Fibroblast of mammary gland (primary cell): ENCODE results near the gene EHMT2.

Experiments used
- DNase-seq: peaks from one replicate; pipeline ENCODE4 v3.0.0-alpha.2; 2010; ENCODE audit warnings: low read depth
- H3K4me3 ChIP-seq: 2 replicates; pipeline ENCODE4 v1.5.1; 2011; ENCODE audit warnings: low read depth, mild to moderate bottlenecking, low read length, moderate library complexity; ENCODE audit not compliant: control insufficient read depth
- TF ChIP-seq, protein P1 (sequence below): conservative IDR thresholded peaks from 2 replicates; pipeline ENCODE4 v1.5.1; 2011; ENCODE audit warnings: low read depth, low read length, inconsistent platforms; ENCODE audit not compliant: control insufficient read depth, insufficient read depth

Gene EHMT2

DNA sequence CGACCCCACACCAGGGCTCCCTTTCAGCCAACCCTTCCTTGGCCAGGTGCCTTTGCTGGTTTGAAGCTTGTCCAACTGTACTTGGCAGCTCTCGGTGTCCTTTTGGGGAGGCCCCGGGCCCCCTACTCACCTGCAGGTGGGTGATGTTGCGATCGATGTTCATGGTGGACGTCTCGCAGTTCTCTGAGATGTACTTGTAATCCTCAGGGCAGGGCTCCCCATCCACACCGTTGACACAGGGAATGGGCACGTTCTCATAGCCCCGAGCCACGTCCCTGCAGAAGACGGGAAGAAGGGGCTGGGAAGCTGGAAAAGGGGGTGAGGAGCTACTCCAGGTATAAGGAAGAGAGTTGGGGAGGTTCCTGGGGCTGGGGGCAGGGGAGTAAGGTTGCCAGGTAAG is 13.8 kb downstream of the EHMT2 start:
- TF ChIP-seq, protein P1, sequence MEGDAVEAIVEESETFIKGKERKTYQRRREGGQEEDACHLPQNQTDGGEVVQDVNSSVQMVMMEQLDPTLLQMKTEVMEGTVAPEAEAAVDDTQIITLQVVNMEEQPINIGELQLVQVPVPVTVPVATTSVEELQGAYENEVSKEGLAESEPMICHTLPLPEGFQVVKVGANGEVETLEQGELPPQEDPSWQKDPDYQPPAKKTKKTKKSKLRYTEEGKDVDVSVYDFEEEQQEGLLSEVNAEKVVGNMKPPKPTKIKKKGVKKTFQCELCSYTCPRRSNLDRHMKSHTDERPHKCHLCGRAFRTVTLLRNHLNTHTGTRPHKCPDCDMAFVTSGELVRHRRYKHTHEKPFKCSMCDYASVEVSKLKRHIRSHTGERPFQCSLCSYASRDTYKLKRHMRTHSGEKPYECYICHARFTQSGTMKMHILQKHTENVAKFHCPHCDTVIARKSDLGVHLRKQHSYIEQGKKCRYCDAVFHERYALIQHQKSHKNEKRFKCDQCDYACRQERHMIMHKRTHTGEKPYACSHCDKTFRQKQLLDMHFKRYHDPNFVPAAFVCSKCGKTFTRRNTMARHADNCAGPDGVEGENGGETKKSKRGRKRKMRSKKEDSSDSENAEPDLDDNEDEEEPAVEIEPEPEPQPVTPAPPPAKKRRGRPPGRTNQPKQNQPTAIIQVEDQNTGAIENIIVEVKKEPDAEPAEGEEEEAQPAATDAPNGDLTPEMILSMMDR = no peak
- no peak for DNase-seq
- no peak overlapping the region for H3K4me3 ChIP-seq

DNA sequence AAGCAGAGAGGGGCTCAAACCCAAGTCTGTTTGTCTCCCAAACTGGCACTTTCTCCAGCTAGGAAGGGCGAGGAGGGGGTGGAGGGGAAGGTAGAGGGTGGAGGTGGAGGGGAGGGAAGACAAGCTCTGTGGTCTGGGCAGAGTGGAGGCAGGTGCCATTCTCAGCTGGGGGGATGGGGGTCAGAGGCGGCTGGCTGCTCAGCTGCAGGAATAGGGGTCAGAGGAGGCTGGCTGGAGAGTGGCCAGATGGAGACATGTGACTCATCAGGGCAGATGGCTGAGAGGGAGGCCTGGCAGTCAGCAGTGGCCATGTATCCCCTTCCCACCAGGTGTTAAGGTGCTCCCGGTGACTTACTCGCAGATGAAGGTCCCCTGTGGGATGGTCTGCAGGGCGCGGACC is 15.2 kb downstream of the EHMT2 start:
- TF ChIP-seq, protein P1 = no peak
- no peak overlapping the region for H3K4me3 ChIP-seq
- DNase-seq = peak; percentile 60

DNA sequence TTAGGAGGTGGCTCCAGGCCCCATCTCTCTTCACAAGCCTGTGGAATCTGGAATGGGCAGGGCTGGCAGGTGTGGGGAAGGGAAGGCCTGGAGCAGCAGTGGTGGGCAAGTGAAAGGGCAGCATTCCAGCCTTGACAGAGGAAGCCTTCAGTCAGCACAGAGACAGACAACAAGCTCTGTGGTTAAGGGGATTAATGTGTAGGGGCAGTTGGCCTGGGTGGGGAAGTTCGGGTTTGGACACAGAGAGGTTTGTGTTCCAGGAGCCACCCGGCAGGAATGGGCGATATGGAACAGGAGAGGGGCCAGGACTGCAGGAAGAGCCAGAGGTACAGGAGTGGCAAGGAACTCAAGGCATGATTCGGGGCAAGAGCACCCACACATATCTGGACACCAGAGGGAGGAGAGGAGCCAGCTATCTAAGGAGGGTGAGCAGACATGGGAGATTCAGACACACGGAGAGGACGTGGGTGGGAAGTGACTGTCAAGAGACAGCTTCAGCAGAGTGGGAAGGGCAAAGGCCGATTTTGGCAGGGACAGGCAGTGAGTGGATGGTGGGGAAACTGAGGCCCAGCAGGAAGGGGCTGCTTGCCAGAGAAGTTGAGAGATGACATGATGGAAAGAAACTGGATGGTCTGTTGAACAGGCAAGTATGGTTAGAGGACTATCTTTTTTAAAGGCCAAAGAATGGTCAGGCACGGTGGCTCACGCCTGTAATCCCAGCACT is 16.2 kb downstream of the EHMT2 start:
- no peak for DNase-seq

DNA sequence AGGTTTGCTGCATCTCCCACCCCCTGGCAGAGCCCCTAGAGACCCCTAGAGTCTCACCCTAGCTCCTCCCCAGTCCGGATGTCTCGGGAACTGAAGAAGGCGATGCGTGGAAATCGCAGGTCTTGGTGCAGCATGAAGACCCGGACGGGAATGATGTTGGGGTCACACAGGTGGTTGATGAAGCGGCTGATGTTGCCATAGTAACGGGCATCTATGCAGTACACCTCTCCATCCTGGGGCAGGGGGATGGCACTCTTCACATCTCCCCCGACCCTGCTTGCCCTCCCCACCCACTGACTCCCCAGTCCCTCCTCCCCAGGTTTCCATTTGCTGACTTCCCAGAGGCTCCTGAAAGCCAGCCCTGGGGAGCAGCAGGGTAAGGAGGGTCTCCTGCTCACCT is 16.9 kb downstream of the EHMT2 start:
- TF ChIP-seq, protein P1 = no peak
- H3K4me3 ChIP-seq = no peak overlapping the region
- DNase-seq = no peak

More for the DNA sequence above, 16.2 kb downstream of the EHMT2 start:
- TF ChIP-seq, protein P1 = no peak
- no peak overlapping the region for H3K4me3 ChIP-seq

DNA sequence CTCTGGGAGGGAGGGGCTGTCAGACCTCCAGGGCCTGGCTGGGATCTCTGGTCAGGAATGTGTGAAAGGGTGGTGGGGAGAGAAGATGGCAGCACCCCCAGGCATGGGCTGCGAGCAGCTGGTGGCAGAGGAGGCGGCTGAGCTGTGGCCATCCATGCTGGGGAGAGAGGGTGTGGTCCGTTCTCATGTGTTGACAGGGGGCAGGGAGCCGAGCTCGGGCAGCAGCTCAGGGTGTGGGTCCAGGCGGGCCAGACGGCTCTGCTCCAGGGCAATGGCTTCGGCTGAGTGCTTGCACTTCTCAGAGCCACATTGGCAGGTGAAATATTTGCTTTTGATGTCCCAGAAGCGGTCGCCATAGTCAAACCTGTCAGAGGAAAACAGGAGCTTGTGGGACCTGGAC is 17.6 kb downstream of the EHMT2 start:
- no peak for DNase-seq
- TF ChIP-seq, protein P1 = no peak
- no peak overlapping the region for H3K4me3 ChIP-seq

DNA sequence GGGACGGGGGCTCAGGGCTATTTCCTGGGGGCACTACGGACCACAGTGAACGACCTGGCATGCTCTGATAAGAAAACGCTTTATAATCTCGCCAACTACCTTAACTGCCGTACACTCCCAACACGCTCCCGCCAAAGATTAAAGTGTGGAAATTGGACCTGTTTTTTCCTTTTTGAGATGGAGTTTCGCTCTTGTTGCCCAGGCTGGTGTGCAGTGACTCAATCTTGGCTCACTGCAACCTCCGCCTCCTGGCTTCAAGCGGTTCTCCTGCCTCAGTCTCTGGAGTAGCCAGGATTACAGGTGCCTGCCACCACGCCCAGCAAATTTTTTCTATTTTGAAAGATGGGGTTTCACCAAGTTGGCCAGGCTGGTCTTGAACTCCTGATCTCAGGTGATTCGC is 18.4 kb downstream of the EHMT2 start:
- TF ChIP-seq, protein P1 = no peak
- DNase-seq = no peak
- no peak overlapping the region for H3K4me3 ChIP-seq
